Measurements from ENCODE around the gene MIOS. TPM values are rescaled to one million over a fixed set of nuclear protein-coding genes. Genes with fewer than 3 reads are reported as not detected.

MIOS gene
- total and polyA plus RNA-seq, 2 of the 4 experiments (the other 2 are of a cell fraction), result 10.6 to 32.4 TPM

DNA sequence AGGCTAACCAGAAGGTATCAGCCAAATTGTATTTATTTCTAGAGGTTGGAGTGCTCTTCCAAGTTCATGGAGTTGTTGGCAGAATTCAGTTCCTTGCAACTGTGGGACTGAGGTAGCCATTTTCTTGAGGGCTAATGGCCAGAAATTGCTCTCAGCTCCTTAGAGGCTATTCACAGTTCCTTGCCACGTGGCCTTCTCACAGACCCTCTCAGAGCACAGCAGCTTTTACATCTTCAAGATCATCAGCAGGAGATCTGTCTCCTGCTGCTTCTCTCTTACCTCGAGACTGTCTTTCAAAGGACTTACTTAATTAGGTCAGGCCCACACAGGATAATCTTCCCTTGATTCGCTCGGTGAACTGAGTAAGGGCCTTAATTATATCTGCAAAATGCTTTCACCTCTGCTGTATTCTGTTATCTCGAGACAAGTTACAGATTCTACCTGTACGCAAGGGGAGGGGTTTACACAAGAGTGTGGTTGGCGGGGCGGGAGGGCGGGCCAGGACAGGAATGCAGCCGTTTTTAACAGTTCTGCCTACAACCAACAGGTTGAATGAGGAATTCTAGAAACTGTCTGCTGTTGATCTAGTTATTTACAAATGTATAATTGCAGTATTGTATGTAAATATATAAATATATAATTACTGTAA is 15.0 kb downstream of the MIOS start:
- Histone ChIP-seq H3K56ac (ENCODE audit: extremely low read depth, insufficient read depth, low read length) (no peak overlapping the region), H3K4ac (ENCODE audit: low read depth, low read length) (no peak overlapping the region), H4K8ac (ENCODE audit: low read depth in 2 of 2, low read length in 2 of 2) (no peak overlapping the region), H2AK5ac (ENCODE audit: low read depth, low read length) (no peak overlapping the region), H3K4me2 (ENCODE audit: low read depth, low read length) (no peak overlapping the region), H3K36me3 (ENCODE audit: control insufficient read depth, insufficient read depth, low read length) (0 out of 2 replicates have a peak, but pooled peaks cover 1% of the 10 kb centered on the region), H4K91ac (ENCODE audit: insufficient read depth, low read depth, low read length) (no peak overlapping the region), H2AK9ac (replicated peaks; ENCODE audit: low read depth, low read length, poor library complexity) (no peak overlapping the region), H2AFZ (replicated peaks; ENCODE audit: low read length, poor library complexity) (no peak overlapping the region), H4K20me1 (ENCODE audit: insufficient read depth, low read length) (no peaks in the 10 kb centered on the region), H3K18ac (ENCODE audit: low read depth, low read length) (no peak overlapping the region), H3K27ac (ENCODE audit: insufficient read depth, low read length) (no peak overlapping the region), H2BK5ac (ENCODE audit: low read depth, low read length, poor library complexity, severe bottlenecking) (no peak overlapping the region), H2BK15ac (ENCODE audit: low read depth, low read length) (no peak overlapping the region), H3K14ac (replicated peaks; ENCODE audit: low read depth, low read length) (no peak overlapping the region), H3K79me1 (ENCODE audit: low read depth in 1 of 2, low read length in 2 of 2) (peaks cover 0 to 2% of the 10 kb centered on the region in 2 experiments; a peak in 2 of 4 replicates), H3K4me1 (ENCODE audit: control insufficient read depth, insufficient read depth, low read length) (no peaks in the 10 kb centered on the region), H3K9me1 (ENCODE audit: insufficient read depth, low read length) (no peaks in the 10 kb centered on the region), H4K5ac (ENCODE audit: low read depth, low read length) (no peak overlapping the region), H2BK120ac (ENCODE audit: low read depth, low read length) (no peak overlapping the region), H2BK20ac (ENCODE audit: low read depth, low read length) (no peak overlapping the region), H3K27me3 (ENCODE audit: control insufficient read depth, insufficient read depth, low read length) (no peaks in the 10 kb centered on the region), H3K4me3 (ENCODE audit: insufficient read depth, low read depth, low read length) (no peak overlapping the region), H3K9me3 (ENCODE audit: control insufficient read depth, insufficient read depth, low read length) (no peaks in the 10 kb centered on the region), H3K9ac (ENCODE audit: low read depth, low read length) (no peak overlapping the region), H3K23ac (ENCODE audit: low read depth, low read length) (no peak overlapping the region)
- dilution Hi-C loops (cut with HindIII; ENCODE audit: low sequenced_read_pairs, unreplicated experiment) (no loop called here), in situ Hi-C loops (cut with MboI; ENCODE audit: low sequenced_read_pairs) (no loop called here), intact Hi-C loops (cut with micrococcal nuclease) (no loop called here)
- WGBS, 2 experiments (ENCODE audit: extremely low coverage in 2 of 2, insufficient read length in 1 of 2), result 27% methylated on average over 2 of the region's 10 CpGs; no CpG with 5 or more reads in 1 of the 2 experiments
- ChIA-PET CTCF (no interaction called here), POLR2A (ENCODE audit: unreplicated experiment) (interaction anchor here (0.5 kb wide), 1 partner anchor 63 kb away, joined by 3 read pairs; no protein-coding TSS in a partner anchor)
- no peak for TF ChIP-seq CHD1 (IDR thresholded peaks at IDR 0.05; ENCODE audit: low read depth, low read length)
- TF ChIP-seq, protein P1, sequence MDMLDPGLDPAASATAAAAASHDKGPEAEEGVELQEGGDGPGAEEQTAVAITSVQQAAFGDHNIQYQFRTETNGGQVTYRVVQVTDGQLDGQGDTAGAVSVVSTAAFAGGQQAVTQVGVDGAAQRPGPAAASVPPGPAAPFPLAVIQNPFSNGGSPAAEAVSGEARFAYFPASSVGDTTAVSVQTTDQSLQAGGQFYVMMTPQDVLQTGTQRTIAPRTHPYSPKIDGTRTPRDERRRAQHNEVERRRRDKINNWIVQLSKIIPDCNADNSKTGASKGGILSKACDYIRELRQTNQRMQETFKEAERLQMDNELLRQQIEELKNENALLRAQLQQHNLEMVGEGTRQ (IDR thresholded peaks at IDR 0.05; ENCODE audit: low read depth, low read length), result no peak
- TF ChIP-seq RAD21 (IDR thresholded peaks at IDR 0.05; ENCODE audit: low read length), result no peak
- TF ChIP-seq CTCF (conservative IDR thresholded peaks at IDR 0.05; ENCODE audit: low read depth, low read length), result no peak
- no peak for TF ChIP-seq ELK1 (IDR thresholded peaks at IDR 0.05; ENCODE audit: borderline replicate concordance, low read depth, low read length)
- no peak for TF ChIP-seq NFE2L2 (IDR thresholded peaks at IDR 0.05; ENCODE audit: low read depth, low read length)
- TF ChIP-seq SMC3 (IDR thresholded peaks at IDR 0.05; ENCODE audit: low read depth, low read length), result no peak
- TF ChIP-seq CEBPB (IDR thresholded peaks at IDR 0.05; ENCODE audit: low read depth, low read length), result no peak
- TF ChIP-seq MXI1 (IDR thresholded peaks at IDR 0.05; ENCODE audit: borderline replicate concordance, low read depth, low read length), result no peak
- ATAC-seq (ENCODE audit: low read depth) (no peak), DNase-seq (no peak)
- no TSS peak for BruUV-seq (replicated peaks)
